Measurements from ENCODE around the gene AIG1. TPM values are rescaled to one million over a fixed set of nuclear protein-coding genes. Genes with fewer than 3 reads are reported as not detected.

AIG1 gene
- total and polyA plus RNA-seq, 2 of the 13 experiments (the other 11 are each of a cell fraction or from before 2014, with no cell fraction given), result 115 to 197 TPM

GRCh38 chr6:143059663-143060353 lies 881 bp upstream of the AIG1 start (continued):
- TF ChIP-seq BCL6 (CRISPR knock-in tag; IDR thresholded peaks at IDR 0.05) (peak; percentile 70), ZNF343 (CRISPR knock-in tag; IDR thresholded peaks at IDR 0.05) (no peak), WIZ (CRISPR knock-in tag; IDR thresholded peaks at IDR 0.05) (0 out of 2 replicates have a peak, but pooled peaks have one; percentile 21), ZBTB25 (CRISPR knock-in tag; IDR thresholded peaks at IDR 0.05) (peak; percentile 65; the same call in 1 of the 2 replicates), HMGXB4 (CRISPR knock-in tag; IDR thresholded peaks at IDR 0.05; ENCODE audit: borderline replicate concordance in 1 of 2, low read depth in 1 of 2) (no peak; a peak in 1 of 4 replicates), HOXA5 (CRISPR knock-in tag; IDR thresholded peaks at IDR 0.05) (peak; percentile 17; the same call in 1 of the 2 replicates), XRCC5 (optimal IDR thresholded peaks at IDR 0.05; ENCODE audit: low read length) (no peak), SP5 (CRISPR knock-in tag; IDR thresholded peaks at IDR 0.05; ENCODE audit: borderline replicate concordance, low read depth) (0 out of 2 replicates have a peak, but pooled peaks have one; percentile 36), BCL3 (CRISPR knock-in tag; IDR thresholded peaks at IDR 0.05) (no peak), TBL1XR1 (IDR thresholded peaks at IDR 0.05; ENCODE audit: borderline replicate concordance, low read length, partially characterized antibody) (peak; percentile 71), ZNF678 (CRISPR knock-in tag; IDR thresholded peaks at IDR 0.05) (no peak), ZEB1 (IDR thresholded peaks at IDR 0.05; ENCODE audit: insufficient replicate concordance, low read depth) (peak; percentile 72), HNF1A (IDR thresholded peaks at IDR 0.05; ENCODE audit: low read depth) (0 out of 2 replicates have a peak, but pooled peaks have one; percentile 26), HNF1A (CRISPR knock-in tag; IDR thresholded peaks at IDR 0.05; ENCODE audit: borderline replicate concordance) (no peak; the same call in 1 of the 2 replicates), ZNF124 (CRISPR knock-in tag; IDR thresholded peaks at IDR 0.05) (0 out of 2 replicates have a peak, but pooled peaks have one; percentile 7)
- TF ChIP-seq, protein P1, sequence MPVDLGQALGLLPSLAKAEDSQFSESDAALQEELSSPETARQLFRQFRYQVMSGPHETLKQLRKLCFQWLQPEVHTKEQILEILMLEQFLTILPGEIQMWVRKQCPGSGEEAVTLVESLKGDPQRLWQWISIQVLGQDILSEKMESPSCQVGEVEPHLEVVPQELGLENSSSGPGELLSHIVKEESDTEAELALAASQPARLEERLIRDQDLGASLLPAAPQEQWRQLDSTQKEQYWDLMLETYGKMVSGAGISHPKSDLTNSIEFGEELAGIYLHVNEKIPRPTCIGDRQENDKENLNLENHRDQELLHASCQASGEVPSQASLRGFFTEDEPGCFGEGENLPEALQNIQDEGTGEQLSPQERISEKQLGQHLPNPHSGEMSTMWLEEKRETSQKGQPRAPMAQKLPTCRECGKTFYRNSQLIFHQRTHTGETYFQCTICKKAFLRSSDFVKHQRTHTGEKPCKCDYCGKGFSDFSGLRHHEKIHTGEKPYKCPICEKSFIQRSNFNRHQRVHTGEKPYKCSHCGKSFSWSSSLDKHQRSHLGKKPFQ (CRISPR knock-in tag; IDR thresholded peaks at IDR 0.05; ENCODE audit: insufficient replicate concordance), result peak; percentile 3
- TF ChIP-seq, protein P2, sequence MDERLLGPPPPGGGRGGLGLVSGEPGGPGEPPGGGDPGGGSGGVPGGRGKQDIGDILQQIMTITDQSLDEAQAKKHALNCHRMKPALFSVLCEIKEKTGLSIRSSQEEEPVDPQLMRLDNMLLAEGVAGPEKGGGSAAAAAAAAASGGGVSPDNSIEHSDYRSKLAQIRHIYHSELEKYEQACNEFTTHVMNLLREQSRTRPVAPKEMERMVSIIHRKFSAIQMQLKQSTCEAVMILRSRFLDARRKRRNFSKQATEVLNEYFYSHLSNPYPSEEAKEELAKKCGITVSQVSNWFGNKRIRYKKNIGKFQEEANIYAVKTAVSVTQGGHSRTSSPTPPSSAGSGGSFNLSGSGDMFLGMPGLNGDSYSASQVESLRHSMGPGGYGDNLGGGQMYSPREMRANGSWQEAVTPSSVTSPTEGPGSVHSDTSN (CRISPR knock-in tag; IDR thresholded peaks at IDR 0.05), result peak; percentile 73

Measured in HepG2 (cell line).